Measurements from ENCODE around the gene ZP3.

The ZP3 gene

DNA sequence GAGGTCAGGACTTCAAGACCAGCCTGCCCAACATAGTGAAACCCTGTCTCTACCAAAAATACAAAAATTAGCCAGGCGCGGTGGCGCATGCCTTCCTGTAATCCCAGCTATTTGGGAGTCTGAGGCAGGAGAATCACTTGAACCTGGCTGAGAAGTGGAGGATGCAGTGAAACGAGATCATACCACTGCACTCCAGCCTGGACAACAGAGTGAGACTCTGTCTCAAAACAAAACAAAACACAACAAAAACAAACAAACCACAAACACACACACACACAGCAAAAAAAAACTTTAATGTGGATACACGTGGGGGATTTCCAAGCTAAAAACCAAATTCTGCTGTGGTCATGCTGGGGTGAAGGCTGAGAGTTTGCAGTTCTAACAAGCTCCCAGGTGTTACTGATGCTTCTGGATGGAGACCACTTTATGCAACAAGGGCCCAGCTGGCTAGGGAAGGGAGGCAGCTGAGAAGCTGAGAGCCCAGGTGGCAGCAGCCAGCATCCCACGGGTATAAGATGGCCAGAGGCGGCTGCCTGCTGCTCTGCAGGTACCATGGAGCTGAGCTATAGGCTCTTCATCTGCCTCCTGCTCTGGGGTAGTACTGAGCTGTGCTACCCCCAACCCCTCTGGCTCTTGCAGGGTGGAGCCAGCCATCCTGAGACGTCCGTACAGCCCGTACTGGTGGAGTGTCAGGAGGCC is at the start of gene ZP3:
Gene ZP3 (plus strand): TSS at position 538 of the 699 bp plus-strand sequence. CDS start 15 bp downstream, at position 553.
- ChIA-PET CTCF (interaction anchor here (0.8 to 2.3 kb wide), 2 partner anchors 12 to 36 kb away, joined by 3 to 7 read pairs; no protein-coding TSS in a partner anchor), POLR2A (no interaction called here)
- TF ChIP-seq, protein P1, sequence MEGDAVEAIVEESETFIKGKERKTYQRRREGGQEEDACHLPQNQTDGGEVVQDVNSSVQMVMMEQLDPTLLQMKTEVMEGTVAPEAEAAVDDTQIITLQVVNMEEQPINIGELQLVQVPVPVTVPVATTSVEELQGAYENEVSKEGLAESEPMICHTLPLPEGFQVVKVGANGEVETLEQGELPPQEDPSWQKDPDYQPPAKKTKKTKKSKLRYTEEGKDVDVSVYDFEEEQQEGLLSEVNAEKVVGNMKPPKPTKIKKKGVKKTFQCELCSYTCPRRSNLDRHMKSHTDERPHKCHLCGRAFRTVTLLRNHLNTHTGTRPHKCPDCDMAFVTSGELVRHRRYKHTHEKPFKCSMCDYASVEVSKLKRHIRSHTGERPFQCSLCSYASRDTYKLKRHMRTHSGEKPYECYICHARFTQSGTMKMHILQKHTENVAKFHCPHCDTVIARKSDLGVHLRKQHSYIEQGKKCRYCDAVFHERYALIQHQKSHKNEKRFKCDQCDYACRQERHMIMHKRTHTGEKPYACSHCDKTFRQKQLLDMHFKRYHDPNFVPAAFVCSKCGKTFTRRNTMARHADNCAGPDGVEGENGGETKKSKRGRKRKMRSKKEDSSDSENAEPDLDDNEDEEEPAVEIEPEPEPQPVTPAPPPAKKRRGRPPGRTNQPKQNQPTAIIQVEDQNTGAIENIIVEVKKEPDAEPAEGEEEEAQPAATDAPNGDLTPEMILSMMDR (IDR thresholded peaks at IDR 0.05; ENCODE audit: control extremely low read depth, extremely low read depth, low read depth, missing control alignments) = no peak
- no peak for DNase-seq (ENCODE audit: extremely low spot score)

DNA sequence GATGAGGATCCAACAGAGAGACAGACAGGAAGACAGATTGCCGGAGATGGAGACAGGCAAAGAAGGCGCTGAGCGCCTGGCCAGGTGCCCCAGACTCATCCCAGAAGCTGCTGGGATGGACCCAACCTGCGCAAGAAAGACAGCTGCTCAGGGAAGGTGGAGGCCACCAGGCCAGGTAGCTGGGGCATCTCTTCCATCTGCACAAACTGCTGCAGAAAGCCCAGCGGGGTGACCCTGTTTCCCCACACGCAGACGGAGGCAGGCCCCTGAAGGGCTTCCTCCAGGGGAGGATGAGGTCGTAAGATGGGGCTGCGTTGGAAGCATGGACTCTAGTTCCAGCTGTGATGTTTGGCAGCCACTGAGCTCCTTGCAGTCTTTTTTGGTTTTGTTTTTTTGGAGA is 49.5 kb upstream of the ZP3 start:
- DNase-seq (ENCODE audit: extremely low spot score) = no peak
- ChIA-PET POLR2A (no interaction called here), CTCF (interaction anchor here (1.4 kb wide), 1 partner anchor 10 kb away, joined by 3 read pairs; no protein-coding TSS in a partner anchor)
- TF ChIP-seq, protein P1 (IDR thresholded peaks at IDR 0.05; ENCODE audit: control extremely low read depth, extremely low read depth, low read depth, missing control alignments) = no peak

DNA sequence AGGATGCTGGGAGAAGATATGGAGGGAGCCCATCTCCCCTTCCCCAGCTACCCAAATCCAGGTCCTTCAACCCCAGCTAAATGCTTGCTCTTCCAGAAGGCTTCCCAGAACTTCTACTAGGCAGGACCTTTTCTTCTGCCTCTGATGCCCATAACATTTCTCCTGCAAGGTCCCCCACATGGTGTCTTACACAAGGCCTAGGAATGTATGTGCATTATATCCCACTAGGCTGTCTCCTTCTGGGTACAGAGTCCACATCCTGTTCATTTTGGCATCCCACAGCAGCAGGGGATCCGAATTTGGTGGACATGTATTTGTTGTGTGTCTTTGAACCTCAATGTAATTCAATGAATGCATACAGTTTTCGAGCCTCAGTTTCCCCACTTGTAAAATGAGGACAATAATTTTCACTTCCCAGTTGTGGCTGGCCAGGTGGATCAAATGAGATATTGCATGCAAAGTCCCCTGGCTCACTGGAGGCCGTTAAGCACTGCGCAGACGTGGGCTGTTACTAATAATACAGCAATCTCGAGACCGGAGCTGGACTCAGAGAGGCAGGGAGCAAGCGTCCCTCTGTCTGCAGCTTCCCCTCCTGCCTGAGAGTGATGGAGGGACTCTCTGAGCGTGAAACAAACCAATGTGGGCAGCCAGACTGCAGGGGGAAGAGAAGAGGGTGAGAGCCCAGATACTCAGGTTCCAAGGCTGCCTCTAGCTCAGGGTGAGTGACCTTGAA is 47.4 kb upstream of the ZP3 start:
- POLR2A ChIA-PET = interaction anchor here (0.6 to 1.2 kb wide), 2 partner anchors 18 to 491 kb away, joined by 3 read pairs; partner anchors contain the start of gene YWHAG
- TF ChIP-seq, protein P1 (IDR thresholded peaks at IDR 0.05; ENCODE audit: control extremely low read depth, extremely low read depth, low read depth, missing control alignments) = no peak
- CTCF ChIA-PET = interaction anchor here (0.8 to 1.3 kb wide), 3 partner anchors 19 to 63 kb away, joined by 3 to 4 read pairs (median 3); partner anchors contain the start of gene YWHAG
- DNase-seq (ENCODE audit: extremely low spot score) = no peak

DNA sequence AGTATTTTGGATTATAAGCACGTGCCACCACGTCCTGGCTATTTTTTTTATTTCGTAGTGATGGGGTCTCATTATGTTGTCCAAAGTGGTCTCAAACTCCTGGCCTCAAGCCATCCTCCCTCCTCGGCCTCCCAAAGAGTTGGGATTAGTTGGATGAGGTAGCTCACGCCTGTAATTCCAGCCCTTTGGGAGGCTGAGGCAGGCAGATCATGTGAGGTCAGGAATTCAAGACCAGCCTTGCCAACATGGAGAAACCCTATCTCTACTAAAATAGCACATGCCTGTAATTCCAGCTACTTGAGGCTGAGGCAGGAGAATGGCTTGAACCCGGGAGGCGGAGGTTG is 44.2 kb upstream of the ZP3 start:
- DNase-seq (ENCODE audit: extremely low spot score) = no peak
- POLR2A ChIA-PET = no interaction called here
- CTCF ChIA-PET = no interaction called here
- TF ChIP-seq, protein P1 (IDR thresholded peaks at IDR 0.05; ENCODE audit: control extremely low read depth, extremely low read depth, low read depth, missing control alignments) = no peak

DNA sequence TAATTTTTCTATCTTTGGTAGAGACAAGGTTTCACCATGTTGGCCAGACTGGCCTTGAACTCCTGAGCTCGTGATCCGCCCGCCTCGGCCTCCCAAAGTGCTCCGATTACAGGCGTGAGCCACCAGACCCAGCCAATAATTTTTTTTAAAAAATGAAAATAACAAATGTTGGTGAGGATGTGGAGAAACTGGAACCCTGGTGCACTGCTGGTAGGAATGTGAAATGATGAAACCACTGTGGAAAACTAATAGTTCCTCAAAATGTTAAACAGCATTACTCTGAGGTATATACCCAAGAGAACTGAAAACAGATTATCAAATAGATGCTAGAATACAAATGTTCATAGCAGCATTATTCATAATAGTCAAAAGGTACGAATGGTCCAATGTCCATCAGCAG is 42.9 kb upstream of the ZP3 start:
- CTCF ChIA-PET = no interaction called here
- POLR2A ChIA-PET = no interaction called here
- no peak for DNase-seq (ENCODE audit: extremely low spot score)
- TF ChIP-seq, protein P1 (IDR thresholded peaks at IDR 0.05; ENCODE audit: control extremely low read depth, extremely low read depth, low read depth, missing control alignments) = no peak

DNA sequence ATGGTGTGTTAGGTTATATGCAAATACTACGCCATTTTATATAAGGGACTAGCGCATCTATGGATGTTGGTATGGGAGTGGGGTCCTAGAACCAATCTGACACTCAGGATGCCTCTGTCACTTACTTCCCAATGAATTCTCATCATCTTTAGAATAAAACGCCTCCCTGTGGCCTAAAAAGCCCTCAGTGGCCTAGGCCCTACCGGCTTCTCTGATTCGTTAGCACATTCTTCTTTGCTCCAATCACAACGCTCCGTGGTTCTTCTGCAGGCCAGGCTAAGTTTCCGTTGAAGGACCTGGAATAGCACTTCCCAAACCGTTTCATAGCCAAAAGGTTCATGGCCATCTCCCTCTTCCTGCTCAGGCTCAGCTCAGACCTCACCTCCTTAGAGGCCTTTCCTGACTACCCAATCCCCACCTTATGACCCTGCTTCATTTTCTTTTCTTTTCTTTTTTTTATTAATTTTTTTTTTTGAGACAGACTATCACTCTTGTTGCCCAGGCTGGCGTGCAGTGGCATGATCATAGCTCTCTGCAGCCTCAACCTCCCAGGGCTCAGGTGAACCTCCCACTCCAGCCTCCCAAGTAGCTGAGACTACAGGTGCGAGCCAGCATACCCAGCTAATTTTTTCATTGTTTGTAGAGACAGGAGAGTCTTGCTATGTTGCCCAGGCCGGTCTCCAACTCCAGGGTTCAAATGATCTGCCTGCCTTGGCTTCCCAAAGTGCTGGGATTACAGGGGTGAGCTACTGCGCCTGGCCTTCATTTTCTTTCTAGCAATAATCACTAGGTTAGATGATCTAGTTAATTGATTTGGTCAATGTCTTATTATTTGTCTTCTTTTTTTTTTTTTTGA is 41.4 kb upstream of the ZP3 start:
- ChIA-PET CTCF (no interaction called here), POLR2A (no interaction called here)
- TF ChIP-seq, protein P1 (IDR thresholded peaks at IDR 0.05; ENCODE audit: control extremely low read depth, extremely low read depth, low read depth, missing control alignments) = no peak
- no peak for DNase-seq (ENCODE audit: extremely low spot score)
